Thymus (tissue), 14 donors: Measurements from ENCODE around the gene SPSB1. TPM values are rescaled to one million over a fixed set of nuclear protein-coding genes. Genes with fewer than 3 reads are reported as not detected.

Experiments
- DNase-seq, 9 donors: peaks; one replicate each; pipeline ENCODE4 v3.0.0-alpha.2; 2013; ENCODE audit warnings: low spot score in 9 of 9, low read depth in 6 of 9, missing footprints in 1 of 9
- H3K27ac ChIP-seq, 2 donors: one replicate each; pipeline ENCODE4 v1.5.1; 2013; ENCODE audit warnings: control low read depth in 1 of 2, low read depth in 1 of 2, low read length in 1 of 2, mild to moderate bottlenecking in 1 of 2, moderate library complexity in 1 of 2
- H3K27me3 ChIP-seq, 2 donors: one replicate each; pipeline ENCODE4 v1.5.1; 2013; ENCODE audit warnings: low read length in 1 of 2; ENCODE audit not compliant: control insufficient read depth in 2 of 2, insufficient read depth in 1 of 2
- H3K36me3 ChIP-seq, 2 donors: one replicate each; pipeline ENCODE4 v1.5.1; 2013; ENCODE audit warnings: low read length in 1 of 2, mild to moderate bottlenecking in 1 of 2, moderate library complexity in 1 of 2; ENCODE audit not compliant: control insufficient read depth in 2 of 2, insufficient read depth in 2 of 2
- H3K4me1 ChIP-seq, 2 donors: one replicate each; pipeline ENCODE4 v1.5.1; 2013; ENCODE audit warnings: low read length in 2 of 2; ENCODE audit not compliant: control insufficient read depth in 2 of 2, insufficient read depth in 2 of 2
- H3K4me3 ChIP-seq, 2 donors: one replicate each; pipeline ENCODE4 v1.5.1; 2013; ENCODE audit warnings: low read length in 2 of 2, control low read depth in 1 of 2, mild to moderate bottlenecking in 1 of 2
- H3K9me3 ChIP-seq, 2 donors: one replicate each; pipeline ENCODE4 v1.5.1; 2013; ENCODE audit warnings: low read length in 1 of 2, mild to moderate bottlenecking in 1 of 2; ENCODE audit not compliant: control insufficient read depth in 2 of 2, insufficient read depth in 1 of 2
- WGBS: extraction: QIAGEN DNeasy Blood & Tissue Kit; methylation state at CpG from one replicate; pipeline ENCODE4 v1.1.7; 2013; 5-methylcytosine and 5-hydroxymethylcytosine counted together
- long read RNA-seq, 10 donors: transcript quantifications; one replicate each; lab custom pipeline, GENCODE V29; 2026
- polyA plus RNA-seq: library from polyadenylated mRNA; stranded (reverse); fragments of 200-250 nt; gene quantifications from one replicate; pipeline ENCODE4 v1.2.3, GENCODE V29; 2013
- total RNA-seq: library from RNA; stranded (reverse); fragments of 120-200 nt; gene quantifications from one replicate; pipeline ENCODE4 v1.2.4, GENCODE V29; 2013
- donor health status: healthy.

Gene SPSB1
- total RNA-seq (12.8 TPM), polyA plus RNA-seq (12.9 TPM)
- long read RNA-seq, donor 1 = 0 reads
- long read RNA-seq, donor 2, transcript SPSB1-201 (3 exons, 3,120 nt) = major isoform, 7 of 9 reads
- long read RNA-seq, donor 2, partial matches to known transcripts = 0 of 9 reads
- long read RNA-seq, donor 2, other reads (novel, unspliced or antisense) = 0 of 9 reads
- long read RNA-seq, donor 3, transcript SPSB1-201 (3 exons, 3,120 nt) = major isoform, 6 of 7 reads
- long read RNA-seq, donor 3, partial matches to known transcripts = 0 of 7 reads
- long read RNA-seq, donor 3, other reads (novel, unspliced or antisense) = 0 of 7 reads
- long read RNA-seq, donor 4, partial matches to known transcripts = 0 of 2 reads
- long read RNA-seq, donor 4, other reads (novel, unspliced or antisense) = 0 of 2 reads
- long read RNA-seq, donor 5, transcript SPSB1-201 (3 exons, 3,120 nt) = major isoform, 10 of 13 reads
- long read RNA-seq, donor 5, partial matches to known transcripts = 0 of 13 reads
- long read RNA-seq, donor 5, other reads (novel, unspliced or antisense) = 0 of 13 reads
- long read RNA-seq, donor 6, partial matches to known transcripts = 0 of 4 reads
- long read RNA-seq, donor 6, other reads (novel, unspliced or antisense) = 0 of 4 reads
- long read RNA-seq, donor 7, partial matches to known transcripts = 0 of 1 reads
- long read RNA-seq, donor 7, other reads (novel, unspliced or antisense) = 0 of 1 reads
- long read RNA-seq, donor 8, transcript SPSB1-201 (3 exons, 3,120 nt) = major isoform, 6 of 6 reads
- long read RNA-seq, donor 8, partial matches to known transcripts = 0 of 6 reads
- long read RNA-seq, donor 8, other reads (novel, unspliced or antisense) = 0 of 6 reads
- long read RNA-seq, donor 9, partial matches to known transcripts = 0 of 1 reads
- long read RNA-seq, donor 9, other reads (novel, unspliced or antisense) = 0 of 1 reads
- long read RNA-seq, donor 10, partial matches to known transcripts = 6 of 11 reads
- long read RNA-seq, donor 10, other reads (novel, unspliced or antisense) = 0 of 11 reads

- peak within 1 kb of the TSS; percentile 68 to 84 for H3K27ac ChIP-seq
- DNase-seq = peak in 6 of 9 donors; percentile 65 to 90 (median 74)
- peak within 1 kb of the TSS; percentile 63 to 89 for H3K4me3 ChIP-seq
- H3K27me3 ChIP-seq = peaks cover 4 to 22% of the 10 kb centered on the region in 2 donors
- WGBS = 6% methylated on average over 118 of the region's 119 CpGs
- peaks cover 1 to 11% of the 10 kb centered on the region in 2 donors for H3K9me3 ChIP-seq
- H3K4me1 ChIP-seq = peaks cover 22 to 36% of the 10 kb centered on the region in 2 donors
- H3K36me3 ChIP-seq = no peaks in the 10 kb centered on the region
Observed at GRCh38 chr1:9292361-9293240, at the start of gene SPSB1. TSS of gene SPSB1 (plus strand) at chr1:9292894. CDS start at chr1:9355892, 62,998 bp downstream.

DNA sequence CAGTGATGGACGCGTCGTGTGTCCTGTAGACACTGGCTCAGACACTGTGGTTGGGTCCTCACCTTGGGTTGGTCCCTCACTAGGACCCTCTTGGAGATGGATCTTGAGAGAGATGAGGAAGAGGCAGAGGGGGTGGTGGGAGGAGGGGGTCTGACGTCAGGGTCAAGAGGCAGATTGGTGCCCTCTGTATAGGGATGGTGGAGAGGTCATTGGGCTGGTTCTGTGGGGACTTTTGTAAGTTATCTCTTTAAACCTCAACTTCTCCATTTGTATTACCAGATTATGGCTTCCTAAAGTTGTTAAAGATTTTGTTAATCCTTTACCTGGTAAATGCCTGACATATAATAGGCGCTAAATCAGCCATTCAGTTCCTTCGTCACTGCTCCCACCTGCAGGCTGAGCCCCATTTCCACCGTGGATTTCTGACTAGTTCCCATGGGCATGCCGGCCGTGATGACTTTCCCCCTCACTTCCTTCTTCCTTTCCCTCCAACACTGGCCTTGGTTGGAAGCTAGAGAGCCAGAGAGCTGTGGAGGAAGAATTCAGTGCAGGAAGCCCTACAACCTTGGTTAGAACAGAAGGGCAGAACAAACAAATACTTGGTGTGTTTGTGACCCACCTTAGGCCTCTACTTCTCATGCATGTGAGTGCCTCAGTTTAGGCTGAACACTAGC is 49.5 kb upstream of the SPSB1 start:
- Histone ChIP-seq H3K9me3 (no peaks in the 10 kb centered on the region), H3K4me3 (no peak overlapping the region), H3K4me1 (peaks cover 35 to 74% of the 10 kb centered on the region in 2 donors), H3K27ac (no peak overlapping the region), H3K27me3 (no peaks in the 10 kb centered on the region), H3K36me3 (peaks cover 16 to 22% of the 10 kb centered on the region in 2 donors)
- WGBS = 94% methylated on average over 9 of the region's 9 CpGs
- no peak for DNase-seq

GRCh38 chr1:9244501-9245229 is 48.0 kb upstream of the SPSB1 start:
- peak in 1 of 9 donors; percentile 40 for DNase-seq
- peaks cover 25 to 74% of the 10 kb centered on the region in 2 donors for H3K4me1 ChIP-seq
- no peaks in the 10 kb centered on the region for H3K9me3 ChIP-seq
- no peak overlapping the region for H3K4me3 ChIP-seq
- H3K27ac ChIP-seq = no peak overlapping the region
- WGBS = 54% methylated on average over 9 of the region's 9 CpGs
- H3K27me3 ChIP-seq = no peaks in the 10 kb centered on the region
- H3K36me3 ChIP-seq = peaks cover 20 to 28% of the 10 kb centered on the region in 2 donors

DNA sequence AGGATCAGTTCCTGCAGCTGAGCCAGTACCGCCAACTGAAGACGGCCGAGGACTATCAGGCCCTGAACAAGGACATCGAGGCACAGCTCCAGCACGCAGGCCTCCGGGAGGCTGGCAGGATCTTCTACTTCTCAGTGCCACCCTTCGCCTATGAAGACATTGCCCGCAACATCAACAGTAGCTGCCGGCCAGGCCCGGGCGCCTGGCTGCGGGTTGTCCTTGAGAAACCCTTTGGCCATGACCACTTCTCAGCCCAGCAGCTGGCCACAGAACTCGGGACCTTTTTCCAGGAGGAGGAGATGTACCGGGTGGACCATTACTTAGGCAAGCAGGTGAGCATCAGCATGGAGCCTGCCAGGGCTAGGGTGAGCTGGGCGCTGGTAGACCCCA is 47.5 kb upstream of the SPSB1 start:
- H3K36me3 ChIP-seq = peaks cover 20 to 28% of the 10 kb centered on the region in 2 donors
- H3K9me3 ChIP-seq = no peaks in the 10 kb centered on the region
- DNase-seq = no peak
- WGBS = 98% methylated on average over 15 of the region's 15 CpGs
- peaks cover 21 to 72% of the 10 kb centered on the region in 2 donors for H3K4me1 ChIP-seq
- H3K4me3 ChIP-seq = no peak overlapping the region
- H3K27ac ChIP-seq = no peak overlapping the region
- H3K27me3 ChIP-seq = no peaks in the 10 kb centered on the region

- Histone ChIP-seq H3K36me3 (peaks cover 20 to 31% of the 10 kb centered on the region in 2 donors), H3K27ac (no peak overlapping the region), H3K9me3 (no peaks in the 10 kb centered on the region), H3K4me3 (no peak overlapping the region), H3K27me3 (no peaks in the 10 kb centered on the region), H3K4me1 (peaks cover 17 to 67% of the 10 kb centered on the region in 2 donors)
- 98% methylated on average over 9 of the region's 9 CpGs for WGBS
- no peak for DNase-seq
Observed at GRCh38 chr1:9245661-9246060, 47.0 kb upstream of the SPSB1 start.

GRCh38 chr1:9246215-9246614 is 46.5 kb upstream of the SPSB1 start:
- Histone ChIP-seq H3K4me1 (peaks cover 13 to 62% of the 10 kb centered on the region in 2 donors), H3K4me3 (no peak overlapping the region), H3K27me3 (no peaks in the 10 kb centered on the region), H3K36me3 (peaks cover 20 to 37% of the 10 kb centered on the region in 2 donors), H3K9me3 (no peaks in the 10 kb centered on the region), H3K27ac (no peak overlapping the region)
- DNase-seq = no peak
- 98% methylated on average over 5 of the region's 5 CpGs for WGBS

DNA sequence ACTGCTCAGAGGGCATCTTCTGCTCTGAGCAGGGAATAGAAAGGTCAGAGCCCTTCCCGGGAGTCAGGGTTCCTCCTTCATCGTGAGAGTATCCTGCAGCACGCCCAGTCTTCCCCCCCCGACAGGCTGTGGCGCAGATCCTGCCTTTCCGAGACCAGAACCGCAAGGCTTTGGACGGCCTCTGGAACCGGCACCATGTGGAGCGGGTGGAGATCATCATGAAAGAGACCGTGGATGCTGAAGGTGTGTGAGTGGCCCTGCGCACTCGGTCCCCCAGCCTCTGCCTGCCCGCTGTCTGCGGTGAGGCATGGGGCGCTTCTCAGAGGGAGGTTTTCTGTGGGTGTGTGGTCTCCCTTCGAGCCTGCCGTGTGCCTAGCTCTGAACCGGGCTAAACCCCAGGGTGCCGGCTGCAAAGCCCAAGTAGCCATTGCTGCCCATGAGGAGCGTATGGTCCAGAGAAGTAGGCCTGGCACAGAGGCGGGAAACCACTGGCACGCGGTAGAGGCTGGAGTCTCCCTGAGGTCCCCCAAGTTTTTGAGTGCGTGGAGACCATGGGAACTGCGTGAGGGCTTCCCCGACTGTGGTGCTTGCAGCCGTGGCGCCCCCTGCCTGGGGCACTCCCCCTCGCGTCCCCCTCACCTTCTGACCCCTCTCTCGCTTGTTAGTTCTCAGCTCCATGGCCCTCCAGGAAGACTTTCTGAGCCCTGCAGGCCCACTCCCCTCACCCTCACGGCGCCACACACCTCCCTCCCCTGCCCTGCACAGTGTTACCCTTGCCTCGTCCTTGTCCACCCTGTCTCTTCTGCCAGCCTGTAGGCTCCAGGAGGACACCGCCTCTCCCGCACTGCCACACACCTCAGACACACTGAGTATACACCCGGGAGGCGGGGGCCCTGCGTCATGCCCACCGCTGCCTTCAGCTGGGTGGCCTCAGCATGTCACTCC is 45.6 kb upstream of the SPSB1 start:
- H3K27ac ChIP-seq = no peak overlapping the region

More for the DNA sequence above, 45.6 kb upstream of the SPSB1 start:
- no peaks in the 10 kb centered on the region for H3K27me3 ChIP-seq
- H3K4me1 ChIP-seq = peaks cover 10 to 53% of the 10 kb centered on the region in 2 donors
- peaks cover 20 to 40% of the 10 kb centered on the region in 2 donors for H3K36me3 ChIP-seq
- no peak overlapping the region for H3K4me3 ChIP-seq
- whole genome bisulfite sequencing = 97% methylated on average over 41 of the region's 41 CpGs
- no peak for DNase-seq
- no peaks in the 10 kb centered on the region for H3K9me3 ChIP-seq
